GM21786 (cell line): Measurements from ENCODE around the gene ADRA2C.

ENCODE experiments used
- ATAC-seq: cut with Tn5 transposase; IDR thresholded peaks from one replicate; pipeline ENCODE4 v1.9.1; 2021; ENCODE audit not compliant: unreplicated experiment

Gene ADRA2C

DNA sequence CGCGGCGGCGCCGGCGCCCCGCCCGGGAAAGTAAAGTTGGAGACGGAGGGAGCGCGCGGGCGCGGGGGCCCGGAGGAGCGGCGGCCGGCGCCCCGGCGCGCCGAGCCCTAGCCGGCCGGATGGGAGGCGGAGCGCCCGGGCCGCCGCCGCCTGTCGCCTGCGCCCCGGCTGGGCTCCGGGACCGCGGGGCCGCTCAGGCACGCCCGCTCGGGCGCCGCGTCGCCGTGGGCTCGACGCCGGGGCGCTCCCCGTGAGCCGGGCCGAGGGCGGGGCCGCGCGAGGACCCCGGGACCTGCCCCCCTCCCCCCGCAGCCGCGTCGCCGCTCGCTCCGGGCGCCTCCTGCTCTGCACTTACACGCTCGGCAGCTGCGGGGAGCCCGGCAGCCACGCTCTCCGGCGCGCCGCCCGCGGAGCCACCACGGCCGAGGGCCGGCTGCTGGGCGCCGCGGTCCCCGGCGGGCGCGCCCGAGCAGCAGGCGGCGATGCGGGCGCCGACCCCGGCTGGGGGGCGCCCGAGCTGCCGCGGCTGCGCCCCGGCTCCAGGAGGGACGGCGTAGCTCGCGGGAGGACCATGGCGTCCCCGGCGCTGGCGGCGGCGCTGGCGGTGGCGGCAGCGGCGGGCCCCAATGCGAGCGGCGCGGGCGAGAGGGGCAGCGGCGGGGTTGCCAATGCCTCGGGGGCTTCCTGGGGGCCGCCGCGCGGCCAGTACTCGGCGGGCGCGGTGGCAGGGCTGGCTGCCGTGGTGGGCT lies at the start of gene ADRA2C:
ADRA2C (plus strand) TSS at position 350 of the 749 bp plus-strand sequence; CDS start at position 572, 222 bp downstream.
- ATAC-seq: no peak

DNA sequence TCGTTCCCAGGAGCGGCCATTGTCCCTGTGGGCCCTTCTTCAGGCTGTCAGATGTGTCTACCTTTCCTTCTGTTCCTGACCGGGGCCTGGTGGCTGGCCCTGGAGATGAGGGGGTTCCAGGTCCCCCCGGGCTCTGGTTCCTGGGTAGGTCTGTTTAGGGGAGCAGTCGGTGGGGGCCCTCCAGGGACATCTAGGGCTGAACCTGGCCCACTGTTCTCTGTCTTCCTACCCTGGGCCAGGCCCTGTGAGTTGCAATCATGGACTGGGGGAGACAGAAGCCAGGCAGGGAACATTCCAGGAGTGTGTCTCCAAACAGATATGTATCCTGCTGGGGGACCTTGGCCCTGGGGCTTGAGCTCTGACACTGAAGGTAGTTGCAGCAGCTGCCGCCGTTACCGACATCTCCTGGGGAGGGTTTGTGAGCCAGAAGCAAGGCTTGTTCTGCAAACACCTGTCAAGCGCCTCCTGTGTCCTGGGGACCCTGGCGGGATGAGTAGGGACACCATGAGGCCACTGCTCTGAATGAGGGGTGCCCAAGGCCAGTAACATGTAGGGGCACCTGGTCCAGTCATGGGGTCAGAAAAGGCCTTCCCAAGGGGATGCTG lies 49.5 kb upstream of the ADRA2C start:
- no peak for ATAC-seq

DNA sequence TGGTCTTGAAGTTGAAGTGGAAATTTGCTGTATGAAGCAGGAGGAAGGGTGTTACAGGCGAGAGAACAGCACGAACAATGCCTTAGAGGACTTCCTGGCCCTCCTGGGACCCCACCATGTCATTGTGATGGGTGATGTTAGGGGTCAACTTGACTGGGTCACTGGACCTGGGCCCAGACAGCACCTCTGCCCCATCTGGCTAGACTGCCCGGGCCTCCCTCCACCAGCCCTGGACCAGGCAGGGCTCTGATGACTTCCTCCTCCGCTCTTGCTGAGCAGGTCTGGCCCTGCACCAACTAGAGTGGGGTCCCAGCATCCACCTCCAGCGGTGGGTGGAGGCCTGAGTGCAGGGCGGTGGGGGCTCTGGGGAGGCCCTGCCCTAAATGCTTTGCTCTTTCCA lies 48.9 kb upstream of the ADRA2C start:
- no peak for ATAC-seq

DNA sequence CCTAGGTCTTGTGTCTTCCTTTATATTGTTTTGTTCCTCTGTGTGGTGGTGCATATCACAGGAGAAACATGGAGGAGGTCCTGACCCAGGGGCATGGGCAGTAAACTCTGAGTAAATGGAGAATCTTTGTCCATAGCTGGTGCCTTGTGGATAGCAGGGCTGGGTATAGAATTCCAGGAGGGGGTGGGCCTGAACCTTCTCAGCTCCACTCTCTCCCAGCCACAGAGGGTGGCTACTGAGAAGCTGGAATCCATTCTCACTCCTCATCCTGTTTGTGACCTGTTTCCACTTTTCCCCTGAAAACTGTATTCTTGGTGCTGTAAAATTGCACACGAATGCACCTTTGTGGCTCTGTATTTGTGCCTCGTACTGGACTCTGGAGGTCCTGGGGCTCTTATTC lies 47.7 kb upstream of the ADRA2C start:
- ATAC-seq: no peak

DNA sequence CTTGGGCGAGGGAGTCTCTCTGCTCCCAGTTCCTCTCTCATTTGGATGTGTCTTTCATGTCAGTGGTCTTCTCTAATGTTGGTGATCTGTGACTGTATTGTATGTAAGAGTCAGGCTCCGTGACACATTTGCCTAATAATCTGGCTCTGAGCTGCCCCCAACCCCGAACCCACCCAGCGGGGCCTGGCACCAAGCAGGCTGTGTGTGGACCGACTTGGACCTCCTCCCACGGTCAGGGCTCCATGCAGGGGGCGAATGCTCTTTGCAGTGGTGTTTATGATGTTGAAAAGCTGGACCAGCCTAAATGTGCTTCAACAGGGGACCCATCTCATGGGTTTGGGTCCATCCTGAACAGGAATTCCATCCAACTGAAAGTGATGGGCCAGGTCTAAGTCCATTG lies 47.0 kb upstream of the ADRA2C start:
- ATAC-seq: no peak

DNA sequence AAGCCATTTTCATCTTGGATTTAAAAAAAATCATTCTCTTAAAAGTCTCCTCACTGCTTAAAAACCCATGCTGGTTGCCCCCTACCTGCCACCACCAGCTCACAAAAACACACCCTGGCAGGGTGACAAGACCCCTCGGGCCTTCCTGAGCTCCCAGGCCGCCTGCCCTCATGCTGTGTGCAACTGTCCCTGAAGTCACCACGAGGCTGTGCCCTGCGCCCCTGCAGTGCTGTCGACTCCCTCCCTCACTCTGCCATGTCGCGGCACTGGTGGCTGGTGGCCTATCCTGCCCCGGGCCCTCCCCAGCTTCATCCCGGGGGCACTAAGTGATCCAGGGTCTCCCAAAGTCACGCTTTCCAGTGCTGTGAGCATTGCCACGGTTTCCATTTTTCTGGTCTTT lies 46.3 kb upstream of the ADRA2C start:
- ATAC-seq: no peak

DNA sequence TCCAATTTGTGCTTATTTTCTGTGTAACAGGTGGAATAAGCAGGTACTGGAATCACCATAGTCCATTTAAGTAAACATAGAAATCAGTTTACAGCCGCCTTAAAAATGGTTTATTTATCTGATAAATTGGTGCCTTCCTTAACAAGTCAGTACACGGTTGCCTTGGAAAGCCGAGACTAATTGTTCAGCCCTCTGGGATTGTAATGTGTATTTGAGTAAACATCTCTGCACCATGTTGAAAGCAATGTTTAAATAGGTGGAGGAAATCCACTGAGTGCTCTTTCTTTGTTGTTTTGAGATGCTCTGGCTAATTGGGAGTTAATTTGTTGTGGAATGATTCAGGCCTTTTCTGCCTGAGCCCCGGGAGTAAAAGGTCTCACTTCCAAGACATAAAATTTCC lies 45.7 kb upstream of the ADRA2C start:
- ATAC-seq: no peak

DNA sequence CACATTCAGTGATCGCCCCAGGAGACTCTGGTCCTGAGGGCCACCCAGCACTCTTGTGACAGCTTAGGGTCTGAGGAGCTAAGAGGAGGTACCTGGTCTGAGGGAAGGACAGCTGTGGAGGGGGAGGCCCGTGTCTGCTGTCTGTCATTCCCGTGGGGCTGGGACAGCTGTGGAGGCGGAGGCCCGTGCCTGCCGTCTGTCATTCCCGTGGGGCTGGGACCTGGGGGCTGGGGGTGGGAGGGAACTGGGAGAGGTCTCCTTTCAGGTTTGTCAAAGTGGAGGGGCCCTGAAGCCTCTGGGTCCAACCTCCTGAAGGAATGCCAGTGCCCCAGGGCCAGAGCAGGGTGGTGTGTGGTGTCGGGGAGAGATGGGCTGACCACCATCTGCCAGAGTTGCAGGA lies 45.0 kb upstream of the ADRA2C start:
- no peak for ATAC-seq

DNA sequence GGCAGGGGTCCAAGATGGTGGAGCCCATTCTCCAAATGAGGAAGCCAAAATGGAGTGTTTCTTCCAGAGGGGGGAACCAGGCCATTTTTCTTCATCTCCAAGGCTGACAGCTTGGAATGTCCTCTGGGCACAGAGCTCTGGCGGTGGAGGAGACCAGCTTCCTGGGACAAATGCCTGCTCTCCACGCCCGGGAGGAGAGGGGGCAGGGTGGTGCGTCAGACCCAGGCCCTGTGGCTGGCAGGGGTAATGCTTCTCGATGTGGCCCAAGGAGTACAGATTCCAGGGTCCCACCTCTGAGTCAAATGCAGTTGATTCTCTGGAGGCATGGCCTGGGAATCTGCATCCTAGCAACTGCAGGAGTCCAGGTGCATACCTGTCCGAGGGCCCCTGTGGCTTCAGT lies 44.6 kb upstream of the ADRA2C start:
- no peak for ATAC-seq

DNA sequence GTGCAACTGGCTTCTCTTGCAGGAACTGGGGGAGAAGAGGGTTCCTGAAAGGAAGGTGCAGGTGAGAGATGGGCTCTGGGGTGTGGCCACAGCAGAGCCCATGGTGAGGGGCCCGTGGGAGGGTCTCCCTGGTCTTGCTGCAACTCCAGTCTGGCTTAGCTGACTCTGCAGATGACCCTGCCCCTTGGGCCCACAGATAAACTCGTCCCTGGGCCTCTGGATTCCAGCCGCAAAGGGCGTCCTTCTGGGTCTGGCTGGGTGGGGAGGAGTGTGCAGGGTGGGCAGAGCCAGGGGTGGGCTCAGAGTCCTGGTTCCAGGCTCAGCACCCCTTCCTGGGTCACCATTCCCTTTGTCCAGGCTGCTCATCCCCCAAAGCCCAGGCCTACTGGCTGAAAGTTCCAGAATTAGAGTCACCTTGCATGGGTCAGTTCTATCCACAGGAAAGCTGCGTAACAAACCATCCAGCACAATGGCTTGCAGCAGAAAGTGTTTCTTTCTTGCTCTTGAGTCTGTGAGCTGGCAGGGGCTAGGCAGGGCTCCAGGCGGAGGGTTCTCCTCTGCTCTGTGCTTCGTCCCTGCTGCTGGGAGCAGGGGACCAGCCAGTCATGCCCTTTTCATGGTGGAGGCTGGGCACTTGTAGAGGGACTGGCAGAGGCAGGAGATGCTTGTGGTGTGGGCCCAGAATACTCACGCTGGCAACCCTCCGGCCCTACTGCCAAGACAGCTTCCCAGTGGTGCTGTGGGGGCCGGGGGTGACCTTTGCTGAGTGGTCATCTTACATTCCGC lies 43.5 kb upstream of the ADRA2C start:
- ATAC-seq: no peak

DNA sequence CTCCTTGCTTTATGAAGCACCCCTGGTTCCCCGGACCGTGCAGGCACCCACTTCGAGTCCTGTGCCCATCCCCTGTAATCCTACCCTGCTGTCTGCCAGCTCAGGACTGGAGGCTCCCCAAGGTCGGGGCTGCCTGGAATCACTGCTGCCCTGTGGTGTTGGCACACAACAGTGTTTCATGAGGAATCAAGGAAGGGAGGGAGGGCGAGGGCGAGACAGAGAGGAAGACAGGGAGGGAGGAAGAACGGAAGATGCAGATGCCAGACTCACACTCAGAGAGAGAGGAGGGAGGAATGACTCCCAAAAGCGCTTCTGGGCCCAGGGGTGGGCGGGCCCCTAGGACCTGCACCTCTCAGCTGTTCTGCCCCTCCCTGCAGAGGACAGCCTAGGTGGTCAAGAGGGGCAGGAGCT lies 42.9 kb upstream of the ADRA2C start:
- ATAC-seq: no peak

DNA sequence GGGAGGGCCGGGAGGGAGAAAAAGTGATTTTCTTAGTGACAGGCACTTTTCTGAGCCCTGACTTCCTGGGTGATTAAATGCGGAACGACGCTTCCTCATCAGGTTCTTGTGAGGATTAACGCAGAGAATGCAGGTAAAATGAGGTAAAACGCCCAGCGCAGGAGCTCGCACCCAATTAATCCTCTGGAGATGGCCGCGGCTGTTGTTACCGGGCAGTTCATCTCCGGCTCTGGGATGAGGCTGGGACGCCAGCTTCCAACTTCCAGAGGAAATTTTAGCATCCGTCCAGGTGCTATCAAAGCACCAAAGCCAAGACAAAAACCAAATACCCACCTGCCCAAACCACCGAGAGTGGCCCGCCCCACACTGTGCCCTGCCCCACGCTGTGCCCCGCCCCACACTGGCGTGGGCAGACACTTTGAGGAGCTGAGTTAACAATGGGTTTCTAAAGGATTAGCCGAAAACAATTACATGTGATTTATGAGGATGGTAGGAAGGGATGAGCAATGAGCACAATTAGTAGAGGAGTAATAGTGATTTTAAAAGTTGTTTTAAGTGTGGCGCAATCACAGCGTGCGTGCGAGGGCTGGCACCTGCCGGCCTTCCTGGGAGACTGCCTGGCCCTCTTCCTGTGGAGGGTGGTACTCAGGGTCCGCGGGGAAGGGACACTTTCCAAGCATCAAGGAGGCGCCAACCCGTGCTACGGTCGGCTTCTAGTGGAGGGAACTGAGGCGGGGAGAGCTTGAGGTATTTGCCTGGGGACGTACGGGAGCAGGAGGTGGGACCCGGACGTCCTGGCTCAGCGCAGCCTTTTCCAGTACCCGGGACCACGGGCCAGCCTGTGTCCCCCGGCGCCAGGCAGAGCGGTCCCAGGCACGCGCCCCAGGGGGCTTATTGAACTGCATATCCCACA lies 41.6 kb upstream of the ADRA2C start:
- no peak for ATAC-seq

DNA sequence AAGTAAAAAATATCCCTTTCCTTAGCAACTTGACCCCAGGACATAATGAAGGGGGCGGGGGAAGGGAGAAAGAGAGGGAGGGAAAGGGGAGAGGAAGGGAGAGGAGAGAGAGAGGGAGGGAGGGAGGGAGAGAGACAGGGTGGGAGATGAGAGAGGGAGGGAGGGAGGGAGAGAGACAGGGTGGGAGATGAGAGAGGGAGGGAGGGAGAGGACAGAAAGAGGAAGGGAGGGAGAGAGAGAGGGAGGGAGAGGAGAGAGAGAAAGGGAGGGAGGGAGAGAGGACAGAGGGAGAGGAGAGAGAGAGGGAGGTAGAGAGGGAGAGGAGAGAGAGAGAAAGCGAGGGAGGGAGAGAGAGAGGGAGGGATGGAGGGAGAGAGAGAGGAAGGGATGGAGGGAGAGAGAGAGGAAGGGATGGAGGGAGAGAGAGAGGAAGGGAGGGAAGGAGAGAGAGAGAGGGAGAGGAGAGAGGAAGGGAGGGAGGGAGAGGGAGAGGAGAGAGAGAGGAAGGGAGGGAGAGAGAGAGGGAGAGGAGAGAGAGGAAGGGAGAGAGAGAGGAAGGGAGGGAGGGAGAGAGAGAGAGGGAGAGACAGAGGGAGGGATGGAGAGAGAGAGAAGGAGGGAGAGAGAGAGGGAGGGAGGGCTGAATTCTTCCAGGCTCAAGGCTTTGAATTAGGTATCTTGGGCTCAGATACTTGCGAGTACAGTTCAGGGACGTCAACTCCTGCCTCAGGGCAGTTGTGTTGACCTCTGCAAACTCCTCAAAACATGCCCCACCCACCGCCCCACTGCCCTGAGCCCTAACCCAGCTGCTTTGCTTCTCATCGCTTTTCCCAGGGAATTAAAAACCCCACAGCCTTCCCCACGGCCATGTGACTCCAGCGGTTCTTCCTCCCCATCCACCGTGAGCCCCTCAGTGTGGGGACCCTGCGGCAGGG lies 40.0 kb upstream of the ADRA2C start:
- no peak for ATAC-seq

DNA sequence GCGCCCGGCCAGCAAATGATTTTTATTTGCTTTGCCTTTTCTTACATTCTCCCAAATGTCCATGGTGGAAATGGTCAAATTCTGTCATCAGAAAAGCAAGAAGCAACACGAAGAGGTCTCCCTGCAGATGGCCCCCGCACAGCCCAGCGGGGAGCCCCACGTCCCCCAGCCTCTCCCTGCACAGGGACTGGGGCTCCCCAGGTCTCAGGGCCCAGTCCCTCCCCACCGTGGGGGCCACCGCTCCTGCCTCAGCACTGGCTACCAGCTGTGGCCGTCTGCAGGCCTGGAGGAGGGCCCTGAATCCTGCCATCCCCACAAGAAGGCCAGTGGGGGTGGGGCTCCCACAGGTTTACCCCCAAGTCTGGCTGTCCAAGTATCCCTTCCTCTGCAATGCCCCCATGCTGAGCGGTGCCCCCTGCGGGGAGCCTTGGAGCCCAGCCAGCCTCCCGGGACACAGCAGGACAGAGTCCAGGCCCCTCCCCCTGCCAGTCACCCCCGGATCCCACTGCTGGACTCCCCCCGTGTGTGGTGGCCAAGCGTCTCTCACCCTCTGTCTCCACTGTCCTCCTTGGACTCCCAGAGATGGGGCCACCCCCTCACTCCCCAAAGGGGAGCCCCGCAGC lies 38.2 kb upstream of the ADRA2C start:
- ATAC-seq: no peak

DNA sequence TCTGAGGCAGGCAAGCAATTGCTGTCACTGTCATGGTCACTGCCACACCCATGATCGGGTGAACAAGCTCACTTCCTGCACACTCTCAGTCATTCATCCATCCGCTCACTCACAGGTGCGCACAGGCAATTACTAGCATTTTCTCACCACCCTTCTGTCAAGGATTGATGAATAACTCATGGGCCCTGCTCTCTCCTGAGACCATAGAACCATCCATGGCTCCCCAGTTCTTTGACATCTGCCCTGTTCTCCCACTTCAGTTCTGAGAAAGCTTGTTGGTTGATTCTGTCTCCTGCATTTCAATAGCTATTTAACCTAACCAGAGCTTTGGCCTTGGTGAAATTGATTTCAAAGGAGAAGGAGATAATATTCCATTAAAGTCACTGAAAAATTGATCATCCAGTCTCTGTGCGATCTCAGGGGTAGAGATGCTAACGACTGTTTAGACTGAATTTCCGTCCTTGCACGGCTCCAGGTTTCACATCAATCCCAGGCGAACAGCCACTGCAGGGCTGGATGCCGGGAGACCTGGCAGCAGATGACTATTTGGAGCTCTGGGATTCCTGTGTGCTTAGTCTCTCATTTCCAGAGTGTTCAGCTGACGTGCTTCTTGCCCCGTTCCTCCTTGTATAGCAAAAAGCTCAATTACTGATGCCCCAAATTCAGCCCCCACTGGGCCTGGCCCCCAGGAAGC lies 36.9 kb upstream of the ADRA2C start:
- ATAC-seq: no peak

DNA sequence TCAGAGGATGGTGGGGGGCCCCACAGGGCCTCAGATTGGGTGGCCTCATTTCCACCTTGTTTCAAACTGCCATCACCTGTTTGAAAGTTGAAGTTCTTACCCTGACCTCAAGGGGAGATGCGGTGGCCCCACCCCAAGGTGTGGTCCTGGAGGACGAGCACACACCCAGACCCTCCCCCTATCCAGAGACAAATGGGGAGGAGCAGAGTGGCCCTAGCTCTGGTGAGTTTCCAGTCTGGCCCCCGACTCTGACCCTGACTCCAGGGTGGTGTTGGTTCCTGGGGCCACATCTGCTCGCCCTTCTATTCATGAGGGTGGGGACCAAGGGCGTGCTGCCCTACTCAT lies 36.3 kb upstream of the ADRA2C start:
- no peak for ATAC-seq

DNA sequence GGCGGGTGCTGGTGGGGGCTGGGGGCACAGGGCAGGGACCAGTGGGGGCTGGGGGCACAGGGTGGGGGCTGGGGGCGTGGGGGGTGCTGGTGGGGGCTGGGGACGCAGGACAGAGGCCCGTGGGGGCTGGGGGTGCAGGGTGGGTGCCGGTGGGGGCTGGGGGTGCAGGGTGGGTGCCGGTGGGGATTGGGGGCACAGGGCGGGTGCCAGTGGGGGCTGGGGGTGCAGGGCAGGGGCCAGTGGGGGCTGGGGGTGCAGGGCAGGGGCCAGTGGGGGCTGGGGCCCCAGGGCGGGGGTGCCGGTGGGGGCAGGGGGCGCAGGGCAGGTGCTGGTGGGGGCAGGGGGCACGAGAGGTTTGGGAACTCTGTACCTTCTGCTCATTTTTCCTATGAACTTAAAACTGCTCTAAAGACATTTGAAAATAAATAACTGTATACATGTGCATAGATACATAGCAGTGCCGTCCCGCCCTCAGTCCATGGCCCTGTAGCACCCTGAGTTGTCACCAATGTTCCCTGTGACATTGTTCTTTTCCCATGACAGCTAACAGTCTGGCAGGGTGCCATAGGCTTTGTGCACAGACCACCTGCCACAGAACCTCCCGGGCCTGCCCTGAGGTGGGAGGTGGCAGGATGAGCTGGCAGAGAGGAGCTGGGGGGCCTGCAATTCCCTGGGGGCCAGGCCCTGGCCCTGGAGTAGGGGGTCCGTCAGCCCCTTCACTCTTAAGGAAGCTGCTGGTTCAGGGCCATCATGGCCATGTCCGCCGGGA lies 35.6 kb upstream of the ADRA2C start:
- no peak for ATAC-seq
